HepG2 (cell line): Measurements from ENCODE around the gene OBSL1. TPM values are rescaled to one million over a fixed set of nuclear protein-coding genes. Genes with fewer than 3 reads are reported as not detected.
A peak's percentile ranks its signal among the peaks of the same experiment; 100 is the strongest.

Experiments
- ARID5B ChIP-seq: IDR thresholded peaks from 2 replicates; pipeline ENCODE4 v1.4.0; 2020; ENCODE audit warnings: mild to moderate bottlenecking, missing genetic modification reagents
- ARNT ChIP-seq: fragments of 450-650 bp; IDR thresholded peaks from 2 replicates; pipeline ENCODE4 v1.6.1; 2017
- ATF7 ChIP-seq, 2 experiments: fragments of 450-650 bp in 1 of 2; sonication (generic) in 1 of 2; formaldehyde crosslinking in 1 of 2; IDR thresholded peaks; 2 replicates each; pipeline versions ENCODE4 v1.4.0 to v1.6.1; 2016 to 2020; ENCODE audit warnings: antibody characterized with exemption in 1 of 2, mild to moderate bottlenecking in 1 of 2, missing genetic modification reagents in 1 of 2
- CBX5 ChIP-seq: sonication (generic); formaldehyde crosslinking; IDR thresholded peaks from 2 replicates; pipeline ENCODE4 v1.4.0; 2020; ENCODE audit warnings: missing genetic modification reagents, borderline replicate concordance
- MED8 ChIP-seq: sonication (generic); formaldehyde crosslinking; IDR thresholded peaks from 2 replicates; pipeline ENCODE4 v1.8.1; 2023; ENCODE audit warnings: mild to moderate bottlenecking, missing genetic modification reagents; ENCODE audit not compliant: insufficient replicate concordance
- NCOA1 ChIP-seq: sonication (generic); formaldehyde crosslinking; IDR thresholded peaks from 2 replicates; pipeline ENCODE4 v1.9.0; 2021; ENCODE audit warnings: missing genetic modification reagents
- RBM39 ChIP-seq: fragments of 200-400 bp; formaldehyde crosslinking; IDR thresholded peaks from one replicate; pipeline ENCODE4 v1.6.1; 2018; ENCODE audit warnings: antibody characterized with exemption, mild to moderate bottlenecking, low read depth, low read length; ENCODE audit not compliant: poor library complexity, severe bottlenecking
- RFX5 ChIP-seq: IDR thresholded peaks from 2 replicates; pipeline ENCODE4 v1.6.1; 2011; ENCODE audit warnings: low read depth, low read length, improper control_type of control experiment
- SALL1 ChIP-seq: sonication (generic); formaldehyde crosslinking; IDR thresholded peaks from 2 replicates; pipeline ENCODE4 v1.8.0; 2022; ENCODE audit warnings: mild to moderate bottlenecking, missing genetic modification reagents
- SIN3A ChIP-seq: IDR thresholded peaks from 2 replicates; pipeline ENCODE4 v1.6.1; 2011; ENCODE audit warnings: low read depth, mild to moderate bottlenecking, control low read depth, low read length, borderline replicate concordance
- TGIF2 ChIP-seq: IDR thresholded peaks from 2 replicates; pipeline ENCODE4 v1.6.1; 2016; ENCODE audit warnings: control low read depth, missing compliant biosample characterization
- TRIM24 ChIP-seq: sonication (generic); formaldehyde crosslinking; IDR thresholded peaks from 2 replicates; pipeline ENCODE4 v1.8.0; 2022; ENCODE audit warnings: mild to moderate bottlenecking, missing genetic modification reagents
- ZBTB14 ChIP-seq: sonication (generic); formaldehyde crosslinking; IDR thresholded peaks from 2 replicates; pipeline ENCODE4 v1.4.0; 2020; ENCODE audit warnings: missing genetic modification reagents
- ZBTB25 ChIP-seq: IDR thresholded peaks from 2 replicates; pipeline ENCODE4 v1.6.1; 2018; ENCODE audit warnings: missing genetic modification reagents
- ZBTB3 ChIP-seq: sonication (generic); formaldehyde crosslinking; IDR thresholded peaks from 2 replicates; pipeline ENCODE4 v1.4.0; 2020; ENCODE audit warnings: low read depth, mild to moderate bottlenecking, moderate library complexity, missing genetic modification reagents, borderline replicate concordance
- ZBTB49 ChIP-seq: sonication (generic); formaldehyde crosslinking; IDR thresholded peaks from 2 replicates; pipeline ENCODE4 v1.4.0; 2020; ENCODE audit warnings: missing genetic modification reagents, borderline replicate concordance
- ZBTB8A ChIP-seq: sonication (generic); formaldehyde crosslinking; IDR thresholded peaks from 2 replicates; pipeline ENCODE4 v1.4.0; 2020; ENCODE audit warnings: mild to moderate bottlenecking, low read depth, missing genetic modification reagents, borderline replicate concordance
- ZNF230 ChIP-seq: sonication (generic); formaldehyde crosslinking; IDR thresholded peaks from 2 replicates; pipeline ENCODE4 v1.4.0; 2020; ENCODE audit warnings: mild to moderate bottlenecking, missing genetic modification reagents
- ZNF451 ChIP-seq: sonication (generic); formaldehyde crosslinking; IDR thresholded peaks from 2 replicates; pipeline ENCODE4 v1.5.0; 2020; ENCODE audit warnings: mild to moderate bottlenecking, missing genetic modification reagents
- ZNF496 ChIP-seq: sonication (generic); formaldehyde crosslinking; IDR thresholded peaks from 2 replicates; pipeline ENCODE4 v1.8.1; 2023; ENCODE audit warnings: mild to moderate bottlenecking, moderate library complexity, missing genetic modification reagents; ENCODE audit not compliant: insufficient replicate concordance
- ZNF562 ChIP-seq: sonication (generic); formaldehyde crosslinking; IDR thresholded peaks from 2 replicates; pipeline ENCODE4 v1.8.0; 2022; ENCODE audit warnings: missing genetic modification reagents, borderline replicate concordance
- polyA plus RNA-seq, 8 experiments: library from polyadenylated mRNA; depleted of rRNA in 3 of 8; stranded (reverse) in 7 of 8; unstranded in 1 of 8; fragments of >200 nt; fragmentation: Illumina TruSeq in 4 of 8; extraction: Trizol in 4 of 8; gene quantifications; 2 replicates each; pipeline versions ENCODE4 v1.2.1 to v1.2.3, GENCODE V29; 2011 to 2016; ENCODE audit warnings: low read depth in 4 of 8, missing spikeins in 1 of 8, mixed read lengths in 1 of 8; ENCODE audit not compliant: insufficient read depth in 1 of 8
- total RNA-seq, 5 experiments: library from RNA; depleted of rRNA; stranded (reverse); fragments of >200 nt; fragmentation: Illumina TruSeq; extraction: Trizol; gene quantifications; 2 replicates each; pipeline ENCODE4 v1.2.3, GENCODE V29; 2016; ENCODE audit warnings: low read depth in 1 of 5

OBSL1 gene
- total and polyA plus RNA-seq, 2 of the 13 experiments (the other 11 are each of a cell fraction or from before 2014, with no cell fraction given) = 86.7 to 218 TPM

- peak; percentile 64; the same call in 1 of the 2 replicates for TF ChIP-seq SIN3A
- no peak for TF ChIP-seq ZBTB49 (CRISPR knock-in tag)
- TF ChIP-seq ARID5B (CRISPR knock-in tag) = peak; percentile 55; the same call in 1 of the 2 replicates
- peak; percentile 71; the same call in 1 of the 2 replicates for TF ChIP-seq ZBTB3 (CRISPR knock-in tag)
- TF ChIP-seq ZBTB25 (CRISPR knock-in tag) = peak; percentile 48; the same call in 1 of the 2 replicates
- no peak for TF ChIP-seq NCOA1 (CRISPR knock-in tag)
- TF ChIP-seq ARNT = no peak
- TF ChIP-seq SALL1 = peak; percentile 86
- peak; percentile 52 for TF ChIP-seq RBM39
- peak; percentile 81; the same call in 1 of the 2 replicates for TF ChIP-seq ZBTB8A (CRISPR knock-in tag)
- TF ChIP-seq CBX5 = peak; percentile 85; the same call in 1 of the 2 replicates
- TF ChIP-seq ZBTB14 (CRISPR knock-in tag) = no peak
- TF ChIP-seq MED8 = no peak
- no peak for TF ChIP-seq ZNF496 (CRISPR knock-in tag)
- TF ChIP-seq TRIM24 (CRISPR knock-in tag) = no peak
- no peak for TF ChIP-seq ATF7 (IDR thresholded peaks at IDR 0.05)
- TF ChIP-seq ATF7 (CRISPR knock-in tag; IDR thresholded peaks at IDR 0.05) = peak; percentile 85
- peak; percentile 91 for TF ChIP-seq ZNF451 (CRISPR knock-in tag)
- TF ChIP-seq RFX5 = no peak; the same call in none of the 2 replicates
- TF ChIP-seq ZNF562 (CRISPR knock-in tag) = no peak
- TF ChIP-seq ZNF230 (CRISPR knock-in tag) = peak; percentile 96
- peak; percentile 42; the same call in 1 of the 2 replicates for TF ChIP-seq TGIF2 (CRISPR knock-in tag)
These were observed 29.6 kb downstream of the OBSL1 start (continued) for GRCh38 chr2:219541611-219542180.
